NCI-H1105 (cell line): ENCODE results near the gene BORCS8.
A peak's percentile ranks its signal among the peaks of the same experiment; 100 is the strongest.
"Not testable (repeated sequence)": the region's sequence is repeated elsewhere in the genome, so short reads cannot be mapped to it uniquely, and the experiment has no call there.

Experiments
- DNase-seq: peaks from one replicate; lab custom pipeline; 2025; lab: John Stamatoyannopoulos, UW

The BORCS8 gene

DNA sequence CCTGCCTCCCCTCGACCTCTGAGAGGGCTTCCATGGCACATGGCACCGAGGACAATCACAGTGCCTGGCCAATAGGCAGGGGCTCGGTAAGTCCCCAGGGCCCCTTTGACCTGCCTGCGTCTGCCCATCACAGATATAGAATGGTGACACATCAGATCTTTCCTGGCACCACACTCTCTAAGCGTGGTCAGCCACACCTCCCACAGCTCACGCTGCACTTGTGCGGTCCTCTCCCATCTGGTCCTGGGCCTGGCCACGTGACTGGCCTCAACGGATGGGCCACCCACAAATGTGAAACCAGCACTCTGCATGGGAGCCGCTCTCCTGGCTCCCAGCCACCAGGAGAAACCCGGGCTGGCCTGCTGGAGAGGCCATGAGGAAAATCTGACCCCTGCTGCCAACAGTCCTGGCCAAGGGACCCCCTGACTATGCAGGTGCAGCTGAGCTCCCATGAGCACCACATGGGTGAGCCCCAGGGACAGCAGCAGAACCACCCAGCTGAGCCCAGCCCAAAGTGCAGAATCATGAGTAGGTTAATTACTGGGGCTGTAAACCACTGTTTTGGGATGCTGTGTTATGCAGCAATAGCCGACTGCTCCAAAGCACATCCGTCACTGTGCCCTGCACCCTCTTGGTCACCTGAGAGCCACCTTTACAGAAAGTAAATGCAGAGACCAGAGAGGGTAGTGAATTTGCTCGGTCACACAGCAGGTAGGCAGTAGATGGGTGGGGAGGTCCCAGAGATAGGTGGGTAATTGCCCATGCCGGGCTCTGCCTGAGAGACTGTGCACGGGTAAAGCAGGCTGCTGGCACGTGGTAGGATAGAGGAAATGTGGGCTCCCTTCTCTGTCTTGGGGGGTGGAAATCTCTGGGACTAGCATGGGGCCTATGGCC is 12.2 kb downstream of the BORCS8 start:
- no peak for DNase-seq

DNA sequence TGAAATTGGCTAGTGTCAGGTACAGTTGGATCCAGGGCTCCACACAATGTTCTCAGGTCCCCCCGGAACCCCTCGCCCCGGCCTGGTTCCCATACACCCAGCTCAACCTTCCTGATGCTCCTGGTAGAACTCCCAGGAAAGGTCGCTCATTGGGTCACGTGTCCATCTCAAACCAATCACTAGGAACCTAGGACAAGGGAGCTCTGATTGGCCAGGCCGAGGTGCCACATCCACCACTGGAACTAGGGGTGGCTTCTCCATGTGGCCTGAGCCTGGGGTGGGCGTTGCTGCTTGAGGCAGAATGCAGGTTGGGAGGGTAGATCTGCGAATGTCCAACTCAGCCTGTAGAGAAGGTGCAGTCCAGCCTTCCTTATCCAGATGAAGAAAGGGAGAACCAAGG is 15.0 kb downstream of the BORCS8 start:
- DNase-seq: no peak

DNA sequence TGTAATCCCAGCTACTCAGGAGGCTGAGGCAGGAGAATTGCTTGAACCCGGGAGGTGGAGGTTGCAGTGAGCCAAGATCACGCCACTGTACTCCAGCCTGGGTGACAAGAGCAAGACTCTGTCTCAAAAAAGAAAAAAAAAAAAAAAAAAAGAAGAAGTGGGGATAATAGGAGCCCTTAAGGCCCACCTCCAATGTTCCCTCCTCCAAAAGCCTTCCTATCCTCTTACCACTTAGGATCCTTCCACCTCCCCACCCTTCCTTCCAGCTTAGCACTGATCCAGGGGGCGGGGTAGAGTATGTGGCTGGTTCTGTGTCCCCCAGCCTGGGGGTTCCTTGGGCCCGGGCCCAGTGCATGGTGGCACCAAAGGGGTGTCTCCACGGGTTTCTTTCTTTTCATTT is 18.7 kb downstream of the BORCS8 start:
- DNase-seq: not testable (repeated sequence)

DNA sequence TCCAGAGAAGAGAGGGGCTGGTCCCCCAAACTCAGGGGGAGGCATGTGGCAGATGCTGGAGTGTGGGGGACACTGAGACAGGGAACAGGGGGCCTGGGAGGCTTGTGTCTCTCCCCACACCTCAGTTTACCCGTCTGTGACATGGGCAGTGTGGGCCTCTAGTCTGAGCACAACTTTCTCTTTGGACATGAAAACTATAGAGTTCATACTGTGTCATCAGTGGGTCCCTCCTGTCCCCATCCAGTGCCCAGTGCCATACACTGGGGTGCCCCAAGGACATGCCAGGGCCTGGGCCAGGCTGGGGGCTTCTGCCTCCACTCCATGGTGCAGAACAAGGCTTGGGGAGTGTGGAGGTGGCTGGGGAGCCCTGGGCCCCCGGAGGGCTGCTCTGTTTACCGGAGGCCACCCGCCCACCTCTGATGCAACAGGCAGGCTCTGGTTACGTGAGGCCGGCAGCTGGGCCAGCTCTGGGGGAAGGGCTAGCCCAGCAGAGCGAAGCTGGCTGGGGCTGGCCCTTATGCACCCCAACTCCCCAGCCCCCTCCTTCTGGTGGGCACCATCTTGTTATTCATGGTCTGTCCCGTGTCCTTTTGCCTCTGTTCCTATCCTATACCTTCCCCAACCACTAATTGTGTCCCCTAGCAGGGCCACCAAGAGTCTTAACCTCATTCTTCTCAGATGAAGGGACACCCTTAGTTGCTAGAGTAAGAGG is 20.0 kb downstream of the BORCS8 start:
- DNase-seq: no peak

DNA sequence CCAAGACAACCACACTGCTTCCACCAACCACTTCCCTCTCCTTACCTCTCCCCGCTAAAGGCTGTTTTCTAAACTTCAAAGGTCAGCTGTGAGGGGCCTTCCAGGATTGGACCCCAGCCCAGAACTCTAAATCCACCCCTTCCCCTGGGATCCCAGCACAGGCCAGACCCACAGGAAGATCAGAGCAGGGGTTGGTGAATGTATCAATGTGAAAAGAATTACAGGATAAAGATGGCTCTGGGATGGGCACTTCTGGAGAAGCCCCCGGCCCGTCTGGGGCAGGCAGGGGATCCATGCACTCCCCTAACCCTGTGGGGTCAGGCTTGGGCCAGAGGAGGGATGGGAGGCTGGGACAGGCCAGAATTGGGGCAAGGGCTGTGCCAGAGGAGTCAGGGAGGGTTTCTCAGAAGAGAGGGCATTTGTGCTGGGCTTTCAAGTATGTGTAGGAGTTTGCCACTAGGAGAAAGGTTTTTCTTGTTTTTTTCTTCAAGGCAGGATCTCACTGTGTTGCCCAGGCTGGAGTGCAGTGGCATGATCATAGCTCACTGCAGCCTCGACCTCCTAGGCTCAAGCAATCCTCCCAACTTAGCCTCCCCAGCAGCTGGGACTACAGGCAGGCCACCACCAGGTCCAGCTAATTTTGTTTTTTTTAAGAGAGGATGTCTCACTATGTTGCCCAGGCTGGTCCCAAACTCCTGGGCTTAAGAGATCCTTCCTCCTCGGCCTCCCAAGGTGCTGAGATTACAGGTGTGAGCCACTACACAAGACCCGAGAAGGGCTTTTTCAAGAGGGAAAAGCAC is 20.9 kb downstream of the BORCS8 start:
- no peak for DNase-seq

DNA sequence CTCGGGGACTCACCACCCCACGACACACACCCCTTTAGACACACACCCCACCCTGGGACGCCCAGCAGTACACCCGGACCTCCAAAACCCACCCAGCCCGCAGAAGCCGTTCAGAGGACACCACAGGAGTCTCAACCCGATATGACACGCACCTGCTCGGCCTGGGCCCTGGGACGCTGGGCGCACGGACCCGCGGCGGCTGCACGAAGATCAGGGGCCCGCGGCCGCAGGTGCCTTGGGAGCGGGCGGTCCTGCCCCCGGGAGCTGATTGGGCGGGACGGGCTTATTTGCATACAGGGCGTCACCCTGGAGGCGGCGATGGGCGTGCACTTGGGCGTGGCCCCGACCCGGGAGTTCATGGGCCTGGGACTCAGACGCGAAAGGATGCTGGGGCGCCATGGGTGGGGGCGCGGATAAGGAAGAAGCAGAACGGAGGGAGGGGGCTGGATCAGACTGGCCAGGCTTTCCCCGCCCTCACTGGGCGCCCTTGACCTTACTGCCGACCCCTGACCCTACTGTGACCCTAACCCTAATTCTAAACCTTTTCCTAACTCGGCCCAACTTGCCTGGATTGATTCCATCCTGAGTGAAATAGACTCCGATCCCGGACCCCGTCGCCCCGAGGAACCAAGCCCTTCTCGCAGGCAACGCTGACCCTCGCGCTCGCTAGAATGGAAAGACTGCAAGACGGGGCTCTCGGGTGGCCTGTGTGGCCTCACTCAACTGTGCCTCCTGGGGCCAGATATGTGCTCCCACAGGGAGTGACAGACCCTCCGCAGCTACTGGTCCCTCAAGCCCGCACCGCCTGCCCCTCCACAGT is 21.7 kb downstream of the BORCS8 start, which contains the start of gene MEF2B:
MEF2B (minus strand) TSS at position 211 of the 820 bp plus-strand sequence. CDS start 19,528 bp downstream, outside the sequence.
- peak; percentile 80 for DNase-seq

DNA sequence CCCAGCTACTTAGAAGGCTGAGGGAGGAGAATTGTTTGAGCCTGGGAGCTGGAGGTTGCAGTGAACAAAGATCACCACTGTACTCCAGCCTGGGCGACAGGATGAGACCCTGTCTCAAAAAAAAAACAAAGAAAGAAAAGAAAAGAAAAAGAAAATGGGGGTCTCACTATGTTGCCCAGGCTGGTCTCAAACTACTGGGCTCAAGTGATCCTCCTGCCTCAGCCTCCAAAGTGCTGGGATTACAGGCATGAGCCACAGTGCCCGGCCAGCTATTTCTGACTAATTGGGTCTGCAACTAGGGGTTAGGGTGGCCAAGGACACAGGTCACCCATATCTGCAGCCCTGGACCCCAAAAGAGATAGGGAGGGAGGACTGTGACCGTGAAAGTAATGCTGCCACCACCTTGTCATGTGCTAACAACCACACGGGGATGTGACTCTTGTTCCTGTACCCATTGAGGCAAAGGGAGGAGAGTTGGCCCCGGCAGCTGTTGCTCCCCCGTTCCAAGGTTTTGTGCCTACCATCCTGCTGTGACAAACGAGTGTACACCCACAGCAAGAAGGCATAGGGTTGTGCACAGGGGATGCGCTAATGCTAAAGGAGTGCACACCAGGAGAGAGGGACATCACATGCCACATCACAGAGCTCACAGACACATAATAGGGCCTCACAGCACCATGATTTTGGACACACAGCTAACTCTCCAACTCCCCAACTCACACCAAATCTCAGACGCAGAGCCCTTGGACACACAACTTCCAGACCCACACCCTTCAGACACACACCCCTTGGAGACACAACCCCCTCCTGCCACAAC is 22.5 kb downstream of the BORCS8 start:
- DNase-seq: no peak

DNA sequence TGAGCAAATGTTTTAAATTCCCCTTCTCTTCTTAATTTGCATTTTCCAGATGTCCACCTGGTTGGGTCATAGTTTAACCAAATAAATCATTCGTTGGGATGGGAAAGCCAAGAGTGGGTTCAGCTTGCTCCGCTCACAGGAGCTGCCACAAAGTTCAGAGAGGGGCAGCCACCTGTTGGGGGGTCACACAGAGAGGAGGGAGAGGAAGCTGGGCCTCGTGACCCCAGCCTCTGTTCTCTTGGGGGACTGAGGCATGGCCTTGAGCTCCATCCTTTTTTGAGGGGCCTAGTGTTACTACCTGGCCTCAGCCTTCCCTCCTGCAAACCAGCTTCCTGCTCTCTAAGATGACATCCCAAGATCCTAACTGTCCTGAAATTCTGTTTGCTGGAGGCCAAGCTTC is 24.3 kb downstream of the BORCS8 start:
- DNase-seq: no peak

DNA sequence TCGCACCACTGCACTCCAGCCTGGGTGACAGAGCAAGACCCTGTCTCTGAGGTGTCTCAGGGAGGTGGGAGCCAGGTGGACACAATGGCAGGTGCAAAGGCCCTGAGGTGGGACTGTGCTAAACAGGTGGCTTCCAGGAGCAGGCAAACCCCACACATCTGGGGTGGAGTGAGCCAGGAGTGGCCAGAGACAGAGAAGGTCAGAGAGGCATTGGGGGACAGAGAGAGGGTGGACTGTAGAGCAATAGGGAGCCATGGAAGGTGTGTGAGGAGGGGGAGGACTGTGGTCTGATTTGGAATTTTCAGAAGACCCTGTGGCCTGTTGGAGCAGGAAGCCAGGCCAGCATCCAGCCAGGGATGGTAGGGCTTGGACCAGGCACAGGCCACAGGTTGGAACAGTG is 26.6 kb downstream of the BORCS8 start:
- DNase-seq: no peak

DNA sequence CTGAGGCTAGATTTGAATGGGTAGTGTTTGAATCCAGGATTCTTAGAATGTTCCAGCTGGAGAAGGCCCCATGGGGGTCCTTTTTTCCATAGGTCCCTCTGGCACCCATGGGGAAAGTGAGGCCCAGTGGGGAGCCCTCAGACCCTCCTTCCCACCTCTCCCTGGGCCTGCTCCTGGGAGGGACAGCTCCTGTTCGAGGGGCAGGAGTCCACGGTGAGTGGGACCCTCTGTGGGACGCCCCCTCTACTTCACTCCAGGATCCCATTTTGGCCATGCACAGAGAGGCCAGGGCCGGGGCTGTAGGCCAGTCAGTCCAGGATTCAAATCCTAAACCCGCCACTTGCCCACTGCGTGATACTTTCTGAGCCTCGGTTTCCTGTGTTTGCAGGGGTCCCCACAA is 29.5 kb downstream of the BORCS8 start:
- DNase-seq: no peak

DNA sequence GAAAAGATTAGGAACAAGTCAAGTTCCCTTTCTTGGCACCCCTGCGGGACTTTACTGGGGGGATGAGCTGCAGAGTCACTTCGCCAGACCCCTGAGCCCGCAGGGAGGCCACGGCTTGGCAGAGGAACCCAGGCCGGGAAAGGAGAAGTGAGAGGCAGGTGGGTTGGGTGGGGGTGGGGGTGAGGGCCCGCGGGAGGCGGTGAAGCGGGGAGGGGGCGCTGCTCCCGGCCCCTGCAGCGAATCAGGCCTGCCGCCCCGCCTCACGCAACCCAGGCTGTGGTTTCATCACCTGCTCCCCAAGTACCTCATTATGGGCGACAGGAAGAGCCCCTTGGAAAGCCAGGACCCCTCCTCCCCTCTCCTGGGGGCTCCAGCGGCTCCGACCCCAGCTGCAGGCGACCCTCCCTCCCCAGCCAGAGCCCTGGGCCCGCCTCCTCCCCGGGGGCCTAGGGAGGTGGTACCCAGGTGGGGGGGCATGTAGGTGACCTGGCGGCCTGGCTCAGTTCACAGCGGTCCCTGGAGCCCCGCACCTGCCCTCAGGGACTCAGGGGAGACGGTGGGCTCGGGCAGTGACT is 31.4 kb downstream of the BORCS8 start:
- DNase-seq: no peak

DNA sequence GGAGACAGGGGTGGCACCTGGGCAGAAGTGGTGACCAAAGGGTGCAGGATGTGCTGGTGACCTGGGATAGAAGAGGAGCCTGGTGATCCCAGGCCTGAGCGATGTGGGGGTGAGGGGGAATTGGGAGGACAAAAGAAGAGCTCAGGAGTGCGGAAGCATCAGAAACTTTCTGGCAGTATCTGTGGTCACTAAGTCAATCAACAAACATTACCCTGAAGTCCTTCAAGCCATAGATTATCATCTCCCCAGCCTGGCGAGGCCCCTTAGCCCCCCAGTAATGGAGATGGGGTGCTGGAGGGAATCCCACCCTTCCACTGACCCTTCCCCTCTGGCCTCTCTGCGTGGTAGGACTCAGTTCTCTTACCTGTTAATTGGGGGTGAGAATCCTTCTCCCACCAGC is 32.4 kb downstream of the BORCS8 start:
- DNase-seq: no peak

DNA sequence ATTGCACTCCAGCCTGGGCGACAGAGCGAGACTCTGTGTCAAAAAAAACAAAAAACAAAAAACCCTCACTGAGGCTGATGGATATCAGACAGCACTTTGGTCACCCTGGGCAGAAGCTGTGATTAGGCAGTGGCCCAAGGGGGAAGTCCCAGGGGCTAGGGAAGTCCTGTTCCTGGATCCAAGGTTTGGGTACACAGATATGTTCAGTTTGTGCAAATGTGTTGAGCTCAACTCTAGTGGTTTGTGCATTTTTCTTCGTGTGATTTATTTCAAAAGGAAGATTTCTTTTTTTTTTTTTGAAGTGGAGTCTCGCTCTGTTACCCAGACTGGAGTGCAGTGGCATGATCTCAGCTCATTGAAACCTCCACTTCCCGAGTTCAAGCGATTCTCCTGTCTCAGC is 34.1 kb downstream of the BORCS8 start:
- no peak for DNase-seq

DNA sequence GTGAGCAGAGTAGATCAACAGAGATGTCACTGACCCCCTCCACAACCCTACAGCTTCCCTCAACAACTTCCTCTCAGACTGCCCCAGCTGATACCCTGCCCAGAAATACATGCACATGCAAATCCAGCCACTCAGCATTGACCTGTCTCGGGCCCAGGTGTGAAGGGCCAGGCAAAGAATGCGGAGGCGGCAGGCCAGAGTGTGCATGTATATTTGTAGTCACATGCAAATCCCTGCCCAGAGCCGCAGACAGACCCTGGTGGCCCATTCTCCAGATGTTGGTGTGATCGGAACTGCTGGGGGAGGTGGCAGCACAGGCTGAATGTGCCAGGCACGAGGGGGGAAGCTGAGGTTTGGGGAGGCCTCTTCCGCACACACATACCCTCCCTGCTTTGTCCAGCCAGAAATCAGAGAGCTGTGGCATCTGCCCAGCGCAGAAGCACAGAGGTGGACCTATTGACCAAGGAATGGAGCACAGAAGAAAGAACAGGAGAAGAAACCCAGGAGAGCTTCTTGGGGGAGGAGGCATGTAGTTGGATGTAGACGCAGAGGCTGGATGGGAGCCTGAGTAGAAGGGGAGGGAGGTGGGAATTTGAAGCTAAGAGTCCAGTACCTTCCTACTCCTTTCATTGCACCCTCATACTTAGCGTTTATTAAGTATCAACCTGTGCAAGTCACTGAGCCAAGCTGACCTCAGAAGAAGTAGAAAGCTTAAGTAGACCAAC is 36.3 kb downstream of the BORCS8 start:
- DNase-seq: no peak

DNA sequence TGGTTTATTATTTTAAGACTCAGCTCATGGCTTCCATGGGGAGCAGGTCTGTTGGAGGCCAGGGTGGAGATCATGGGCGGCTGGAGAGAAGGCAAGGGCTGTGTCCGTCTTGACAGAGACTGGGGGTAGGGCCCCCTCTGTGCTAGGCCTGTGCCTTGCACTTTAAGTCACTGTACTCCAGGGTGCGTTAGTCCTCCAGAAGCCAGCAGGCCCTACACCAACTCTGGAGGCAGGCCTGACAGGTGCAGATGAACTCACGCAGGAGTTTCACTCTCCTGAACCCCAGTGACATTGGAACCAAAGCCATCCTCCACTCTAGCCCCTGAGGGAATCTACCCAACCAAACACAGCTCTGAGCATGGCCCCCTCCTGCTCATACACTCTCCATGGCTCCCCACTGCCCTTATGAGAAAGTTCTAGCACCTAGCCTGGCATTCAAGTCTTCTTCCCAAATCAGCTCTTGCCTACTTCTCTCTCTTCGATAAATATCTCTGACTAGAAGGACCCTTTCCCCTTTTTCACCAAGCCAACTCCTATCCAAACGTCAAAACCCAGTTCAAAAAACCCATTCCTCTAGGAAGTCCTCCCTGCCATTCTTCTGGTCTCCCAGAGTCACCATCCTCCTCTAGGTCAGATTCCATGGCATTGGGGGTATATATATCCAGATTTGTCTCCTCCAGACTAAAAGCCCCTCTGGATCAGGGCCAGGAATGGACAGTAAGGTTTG is 37.0 kb downstream of the BORCS8 start:
- DNase-seq: no peak

DNA sequence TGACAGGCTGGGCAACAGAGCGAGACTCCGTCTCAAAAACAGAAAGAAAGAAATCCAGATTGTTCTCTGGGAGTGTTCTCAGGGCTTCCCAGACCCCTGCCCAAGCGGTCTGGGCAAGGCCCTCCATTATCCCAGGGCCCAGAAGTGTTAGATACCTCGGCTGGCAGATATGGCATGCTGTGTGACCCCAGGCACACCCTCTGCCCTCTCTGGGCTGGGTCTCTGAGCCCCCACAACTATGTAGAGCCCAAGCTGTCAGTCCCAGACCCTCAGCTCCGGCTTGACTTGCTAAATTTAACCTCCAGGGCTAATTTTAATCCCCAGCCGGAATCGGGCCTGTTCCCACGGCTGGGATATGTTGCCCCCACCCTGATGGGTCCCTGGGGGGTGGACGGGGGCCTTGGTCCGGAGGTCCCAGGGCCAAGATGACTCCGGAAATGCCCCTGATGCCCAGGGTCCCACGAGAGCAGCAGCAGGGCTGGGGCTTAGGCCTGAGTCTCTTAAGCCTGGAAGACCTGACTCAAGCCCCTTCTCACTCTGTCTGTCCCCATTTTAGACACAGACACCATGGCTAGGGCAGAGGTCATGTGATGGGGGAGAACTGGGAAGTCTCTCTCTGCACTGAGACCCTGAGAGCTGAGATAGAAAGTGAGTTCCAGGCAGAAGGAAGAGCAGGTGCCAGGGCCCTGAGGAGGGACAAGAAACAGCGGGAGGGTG is 39.1 kb downstream of the BORCS8 start:
- no peak for DNase-seq

DNA sequence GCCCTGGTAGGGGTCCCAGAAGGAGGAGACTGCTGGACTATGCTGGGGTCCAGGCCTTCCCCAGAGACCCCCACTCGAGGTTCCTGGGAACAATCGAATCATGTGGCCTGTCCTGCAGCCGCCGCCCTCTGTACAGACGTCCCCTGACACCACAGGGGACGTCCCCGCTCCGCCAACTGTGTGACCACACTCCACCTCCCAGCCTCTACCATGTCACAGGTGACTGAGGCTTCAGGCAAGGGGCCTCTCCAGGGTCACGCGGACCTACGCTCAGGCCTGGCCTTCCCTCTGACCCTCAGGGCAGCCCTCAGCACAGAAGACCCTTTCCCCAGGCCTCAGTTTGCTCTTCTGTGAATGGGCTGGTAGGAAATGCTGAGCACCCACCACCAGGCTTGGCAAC is 40.5 kb downstream of the BORCS8 start:
- no peak for DNase-seq

DNA sequence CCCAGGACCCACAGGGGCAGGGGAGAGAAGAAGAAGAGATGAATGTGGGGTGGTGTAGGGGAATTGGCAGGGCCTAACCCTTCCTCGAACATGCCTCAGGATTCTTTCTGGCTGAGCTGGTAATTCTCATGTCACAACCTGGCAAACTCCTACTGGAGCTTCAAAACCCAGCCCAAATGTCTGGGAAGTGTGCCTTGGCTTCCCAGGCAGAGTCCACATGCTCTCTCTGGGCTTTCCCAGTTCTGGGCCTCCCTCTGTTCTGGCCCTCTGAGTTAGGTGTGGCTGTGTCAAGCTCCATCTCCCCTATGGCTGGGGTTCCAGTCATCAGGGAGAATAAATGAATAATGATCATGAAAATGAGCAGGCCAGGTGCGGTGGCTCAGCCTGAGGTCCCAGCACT is 42.5 kb downstream of the BORCS8 start:
- no peak for DNase-seq
